WTC11 (cell line): ENCODE measurements around the gene ARIH2. TPM values are rescaled to one million over a fixed set of nuclear protein-coding genes. Genes with fewer than 3 reads are reported as not detected.

ENCODE experiments used
- ATAC-seq: fragments of 200-7000 bp; cut with Tn5 transposase; 2 replicates; pipeline ENCODE4 v1.10.0; 2021; ENCODE audit warnings: mild to moderate bottlenecking, moderate library complexity
- CTCF ChIA-PET: fragments of 300-600 bp; sonication (Branson Sonifier 250); formaldehyde crosslinking; loops from one replicate; lab custom pipeline; 2021; ENCODE audit warnings: antibody characterized with exemption; lab: Charles Lee
- POLR2A ChIA-PET: fragments of 350-600 bp; sonication (Branson Sonifier 250); formaldehyde crosslinking; loops from one replicate; lab custom pipeline; 2021; ENCODE audit warnings: antibody characterized with exemption; lab: Charles Lee
- DNase-seq: peaks from one replicate; pipeline ENCODE4 v3.0.0; 2021; ENCODE audit warnings: low spot score
- H3K27ac Mint-ChIP-seq: 2 replicates; pipeline ENCODE4 v1.8.0; 2021; ENCODE audit warnings: mixed read lengths
- H3K27me3 Mint-ChIP-seq: 2 replicates; pipeline ENCODE4 v1.8.0; 2021; ENCODE audit warnings: low read depth, mild to moderate bottlenecking, moderate library complexity, mixed read lengths
- H3K36me3 Mint-ChIP-seq: 2 replicates; pipeline ENCODE4 v1.8.0; 2021; ENCODE audit warnings: mixed read lengths
- H3K4me1 Mint-ChIP-seq: 2 replicates; pipeline ENCODE4 v1.8.0; 2022; ENCODE audit warnings: mixed read lengths
- H3K4me3 Mint-ChIP-seq: 2 replicates; pipeline ENCODE4 v1.8.0; 2021; ENCODE audit warnings: mild to moderate bottlenecking, moderate library complexity, mixed read lengths
- H3K9me3 Mint-ChIP-seq: 2 replicates; pipeline ENCODE4 v1.8.0; 2021; ENCODE audit warnings: mixed read lengths
- ATF1 ChIP-seq: sonication (generic); formaldehyde crosslinking; IDR thresholded peaks from 2 replicates; pipeline ENCODE4 v1.8.1; 2023; ENCODE audit warnings: mild to moderate bottlenecking, moderate library complexity, missing genetic modification reagents
- CREM ChIP-seq: sonication (generic); formaldehyde crosslinking; IDR thresholded peaks from 2 replicates; pipeline ENCODE4 v1.8.1; 2022; ENCODE audit warnings: mild to moderate bottlenecking, missing genetic modification reagents, moderate library complexity
- GABPB1 ChIP-seq: sonication (generic); formaldehyde crosslinking; IDR thresholded peaks from 2 replicates; pipeline ENCODE4 v1.8.1; 2023; ENCODE audit warnings: mild to moderate bottlenecking, missing genetic modification reagents
- GRHL2 ChIP-seq: fragments of 250-450 bp; sonication (Bioruptor Pico); IDR thresholded peaks from 2 replicates; pipeline ENCODE4 v1.8.0; 2022; ENCODE audit warnings: mild to moderate bottlenecking, moderate library complexity; ENCODE audit not compliant: insufficient replicate concordance, severe bottlenecking
- HMGA2 ChIP-seq: fragments of 250-450 bp; sonication (Bioruptor Pico); IDR thresholded peaks from 2 replicates; pipeline ENCODE4 v1.4.0; 2021; ENCODE audit warnings: mild to moderate bottlenecking, moderate library complexity
- JUN ChIP-seq: sonication (generic); formaldehyde crosslinking; IDR thresholded peaks from 2 replicates; pipeline ENCODE4 v1.8.0; 2023; ENCODE audit warnings: mild to moderate bottlenecking, missing genetic modification reagents
- NFYB ChIP-seq: sonication (generic); formaldehyde crosslinking; conservative IDR thresholded peaks from 2 replicates; pipeline ENCODE4 v1.8.0; 2022; ENCODE audit warnings: low read depth, missing genetic modification reagents
- RORB ChIP-seq: fragments of 250-450 bp; sonication (Bioruptor Pico); IDR thresholded peaks from 2 replicates; pipeline ENCODE4 v1.9.0; 2021; ENCODE audit warnings: mild to moderate bottlenecking
- ZNF138 ChIP-seq: sonication (generic); formaldehyde crosslinking; conservative IDR thresholded peaks from 2 replicates; pipeline ENCODE4 v1.8.1; 2022; ENCODE audit warnings: mild to moderate bottlenecking, moderate library complexity, missing genetic modification reagents
- total RNA-seq: library from RNA; stranded (reverse); gene quantifications from 3 replicates; pipeline ENCODE4 v1.2.3, GENCODE V29; 2021
- TF ChIP-seq, protein P1 (sequence below): sonication (generic); formaldehyde crosslinking; IDR thresholded peaks from 2 replicates; pipeline ENCODE4 v1.8.1; 2023; ENCODE audit warnings: mild to moderate bottlenecking, missing genetic modification reagents, moderate library complexity
- TF ChIP-seq, protein P2 (sequence below): sonication (generic); formaldehyde crosslinking; IDR thresholded peaks from 2 replicates; pipeline ENCODE4 v1.8.1; 2022; ENCODE audit warnings: mild to moderate bottlenecking, missing genetic modification reagents, moderate library complexity, borderline replicate concordance
- TF ChIP-seq, protein P3 (sequence below): sonication (generic); formaldehyde crosslinking; IDR thresholded peaks from 2 replicates; pipeline ENCODE4 v1.8.1; 2022; ENCODE audit warnings: low read depth, mild to moderate bottlenecking, moderate library complexity, missing genetic modification reagents, borderline replicate concordance
- TF ChIP-seq, protein P4 (sequence below): sonication (generic); formaldehyde crosslinking; IDR thresholded peaks from 2 replicates; pipeline ENCODE4 v1.8.0; 2023; ENCODE audit warnings: mild to moderate bottlenecking, missing genetic modification reagents
- TF ChIP-seq, protein P5 (sequence below): fragments of 250-450 bp; sonication (Bioruptor Pico); IDR thresholded peaks from 2 replicates; pipeline ENCODE4 v1.9.0; 2021; ENCODE audit warnings: moderate library complexity, mild to moderate bottlenecking, inconsistent platforms, borderline replicate concordance
- TF ChIP-seq, protein P6 (sequence below): sonication (generic); formaldehyde crosslinking; IDR thresholded peaks from 2 replicates; pipeline ENCODE4 v1.8.0; 2022; ENCODE audit warnings: mild to moderate bottlenecking, missing genetic modification reagents
- TF ChIP-seq, protein P7 (sequence below): sonication (generic); formaldehyde crosslinking; IDR thresholded peaks from 2 replicates; pipeline ENCODE4 v1.8.0; 2023; ENCODE audit warnings: missing genetic modification reagents
- TF ChIP-seq, protein P8 (sequence below): sonication (generic); formaldehyde crosslinking; IDR thresholded peaks from 2 replicates; pipeline ENCODE4 v1.8.0; 2022; ENCODE audit warnings: mild to moderate bottlenecking, missing genetic modification reagents
- TF ChIP-seq, protein P9 (sequence below): fragments of 250-450 bp; sonication (Bioruptor Pico); IDR thresholded peaks from 2 replicates; pipeline ENCODE4 v1.9.0; 2021; ENCODE audit warnings: mild to moderate bottlenecking

Gene ARIH2
- total RNA-seq, 1 experiment from 2014 or later, result 134 TPM

DNA sequence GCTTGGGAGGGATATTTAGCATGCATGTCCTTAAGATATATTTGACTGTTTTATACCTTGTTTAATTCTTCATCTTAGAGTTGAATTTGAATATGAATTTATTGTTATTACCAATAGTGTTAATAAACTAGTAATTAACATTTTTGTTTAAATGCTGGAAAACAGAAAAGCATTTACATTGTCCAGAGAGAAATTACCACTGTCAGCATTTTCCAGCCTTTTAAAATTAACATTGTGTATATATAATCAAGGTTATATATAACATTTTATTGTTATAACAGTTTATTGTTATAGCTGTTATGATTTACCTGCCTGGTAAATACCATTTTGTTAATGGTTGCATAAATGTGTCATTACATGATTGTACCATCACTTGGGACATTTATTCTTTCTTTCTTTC, 63.4 kb downstream of the ARIH2 start (continued):
- TF ChIP-seq, protein P1, sequence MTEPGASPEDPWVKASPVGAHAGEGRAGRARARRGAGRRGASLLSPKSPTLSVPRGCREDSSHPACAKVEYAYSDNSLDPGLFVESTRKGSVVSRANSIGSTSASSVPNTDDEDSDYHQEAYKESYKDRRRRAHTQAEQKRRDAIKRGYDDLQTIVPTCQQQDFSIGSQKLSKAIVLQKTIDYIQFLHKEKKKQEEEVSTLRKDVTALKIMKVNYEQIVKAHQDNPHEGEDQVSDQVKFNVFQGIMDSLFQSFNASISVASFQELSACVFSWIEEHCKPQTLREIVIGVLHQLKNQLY, result no peak
- TF ChIP-seq JUN (CRISPR knock-in tag), result no peak
- TF ChIP-seq, protein P2, sequence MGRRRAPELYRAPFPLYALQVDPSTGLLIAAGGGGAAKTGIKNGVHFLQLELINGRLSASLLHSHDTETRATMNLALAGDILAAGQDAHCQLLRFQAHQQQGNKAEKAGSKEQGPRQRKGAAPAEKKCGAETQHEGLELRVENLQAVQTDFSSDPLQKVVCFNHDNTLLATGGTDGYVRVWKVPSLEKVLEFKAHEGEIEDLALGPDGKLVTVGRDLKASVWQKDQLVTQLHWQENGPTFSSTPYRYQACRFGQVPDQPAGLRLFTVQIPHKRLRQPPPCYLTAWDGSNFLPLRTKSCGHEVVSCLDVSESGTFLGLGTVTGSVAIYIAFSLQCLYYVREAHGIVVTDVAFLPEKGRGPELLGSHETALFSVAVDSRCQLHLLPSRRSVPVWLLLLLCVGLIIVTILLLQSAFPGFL (CRISPR knock-in tag), result no peak
- no peak for TF ChIP-seq ZNF138 (CRISPR knock-in tag)
- TF ChIP-seq, protein P3, sequence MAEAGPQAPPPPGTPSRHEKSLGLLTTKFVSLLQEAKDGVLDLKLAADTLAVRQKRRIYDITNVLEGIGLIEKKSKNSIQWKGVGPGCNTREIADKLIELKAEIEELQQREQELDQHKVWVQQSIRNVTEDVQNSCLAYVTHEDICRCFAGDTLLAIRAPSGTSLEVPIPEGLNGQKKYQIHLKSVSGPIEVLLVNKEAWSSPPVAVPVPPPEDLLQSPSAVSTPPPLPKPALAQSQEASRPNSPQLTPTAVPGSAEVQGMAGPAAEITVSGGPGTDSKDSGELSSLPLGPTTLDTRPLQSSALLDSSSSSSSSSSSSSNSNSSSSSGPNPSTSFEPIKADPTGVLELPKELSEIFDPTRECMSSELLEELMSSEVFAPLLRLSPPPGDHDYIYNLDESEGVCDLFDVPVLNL (CRISPR knock-in tag), result no peak
- no peak for TF ChIP-seq GRHL2 (CRISPR knock-in tag)

DNA sequence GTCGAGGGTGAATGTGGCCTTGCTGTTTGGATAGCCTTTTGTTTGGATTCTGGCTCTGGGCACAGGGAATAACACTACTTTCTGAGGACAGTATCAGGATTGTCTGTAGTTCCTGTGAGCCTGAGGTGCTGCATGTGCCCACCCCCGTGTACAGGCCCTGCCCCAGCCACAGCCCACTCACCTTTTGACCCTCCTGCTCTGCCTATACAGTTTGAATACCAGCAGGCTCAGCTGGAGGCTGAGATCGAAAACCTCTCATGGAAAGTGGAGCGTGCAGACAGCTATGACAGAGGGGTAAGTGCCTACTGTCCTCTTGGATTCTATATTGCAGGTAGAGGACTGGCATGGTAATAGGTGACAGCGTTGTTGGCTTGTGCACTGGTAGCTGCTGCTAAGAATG, 64.0 kb downstream of the ARIH2 start:
- Mint-ChIP-seq H3K27ac (no peak overlapping the region; the same call in 1 of the 2 replicates), H3K9me3 (no peaks in the 10 kb centered on the region), H3K36me3 (peaks cover 45% of the 10 kb centered on the region), H3K4me3 (no peak overlapping the region), H3K27me3 (no peaks in the 10 kb centered on the region), H3K4me1 (peaks cover under 1% of the 10 kb centered on the region; the same call in 1 of the 2 replicates)
- ChIA-PET CTCF (interaction anchor here (0.6 kb wide), 1 partner anchor 44 kb away, joined by 3 read pairs; no protein-coding TSS in a partner anchor), POLR2A (no interaction called here)
- TF ChIP-seq, protein P4, sequence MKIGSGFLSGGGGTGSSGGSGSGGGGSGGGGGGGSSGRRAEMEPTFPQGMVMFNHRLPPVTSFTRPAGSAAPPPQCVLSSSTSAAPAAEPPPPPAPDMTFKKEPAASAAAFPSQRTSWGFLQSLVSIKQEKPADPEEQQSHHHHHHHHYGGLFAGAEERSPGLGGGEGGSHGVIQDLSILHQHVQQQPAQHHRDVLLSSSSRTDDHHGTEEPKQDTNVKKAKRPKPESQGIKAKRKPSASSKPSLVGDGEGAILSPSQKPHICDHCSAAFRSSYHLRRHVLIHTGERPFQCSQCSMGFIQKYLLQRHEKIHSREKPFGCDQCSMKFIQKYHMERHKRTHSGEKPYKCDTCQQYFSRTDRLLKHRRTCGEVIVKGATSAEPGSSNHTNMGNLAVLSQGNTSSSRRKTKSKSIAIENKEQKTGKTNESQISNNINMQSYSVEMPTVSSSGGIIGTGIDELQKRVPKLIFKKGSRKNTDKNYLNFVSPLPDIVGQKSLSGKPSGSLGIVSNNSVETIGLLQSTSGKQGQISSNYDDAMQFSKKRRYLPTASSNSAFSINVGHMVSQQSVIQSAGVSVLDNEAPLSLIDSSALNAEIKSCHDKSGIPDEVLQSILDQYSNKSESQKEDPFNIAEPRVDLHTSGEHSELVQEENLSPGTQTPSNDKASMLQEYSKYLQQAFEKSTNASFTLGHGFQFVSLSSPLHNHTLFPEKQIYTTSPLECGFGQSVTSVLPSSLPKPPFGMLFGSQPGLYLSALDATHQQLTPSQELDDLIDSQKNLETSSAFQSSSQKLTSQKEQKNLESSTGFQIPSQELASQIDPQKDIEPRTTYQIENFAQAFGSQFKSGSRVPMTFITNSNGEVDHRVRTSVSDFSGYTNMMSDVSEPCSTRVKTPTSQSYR, result no peak
- TF ChIP-seq NFYB (CRISPR knock-in tag), result no peak
- TF ChIP-seq RORB, result no peak
- TF ChIP-seq, protein P5, sequence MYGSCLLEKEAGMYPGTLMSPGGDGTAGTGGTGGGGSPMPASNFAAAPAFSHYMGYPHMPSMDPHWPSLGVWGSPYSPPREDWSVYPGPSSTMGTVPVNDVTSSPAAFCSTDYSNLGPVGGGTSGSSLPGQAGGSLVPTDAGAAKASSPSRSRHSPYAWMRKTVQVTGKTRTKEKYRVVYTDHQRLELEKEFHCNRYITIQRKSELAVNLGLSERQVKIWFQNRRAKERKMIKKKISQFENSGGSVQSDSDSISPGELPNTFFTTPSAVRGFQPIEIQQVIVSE, result no peak
- TF ChIP-seq, protein P3 (CRISPR knock-in tag), result no peak
- no peak for TF ChIP-seq CREM (CRISPR knock-in tag)
- ATAC-seq (no peak), DNase-seq (no peak)

DNA sequence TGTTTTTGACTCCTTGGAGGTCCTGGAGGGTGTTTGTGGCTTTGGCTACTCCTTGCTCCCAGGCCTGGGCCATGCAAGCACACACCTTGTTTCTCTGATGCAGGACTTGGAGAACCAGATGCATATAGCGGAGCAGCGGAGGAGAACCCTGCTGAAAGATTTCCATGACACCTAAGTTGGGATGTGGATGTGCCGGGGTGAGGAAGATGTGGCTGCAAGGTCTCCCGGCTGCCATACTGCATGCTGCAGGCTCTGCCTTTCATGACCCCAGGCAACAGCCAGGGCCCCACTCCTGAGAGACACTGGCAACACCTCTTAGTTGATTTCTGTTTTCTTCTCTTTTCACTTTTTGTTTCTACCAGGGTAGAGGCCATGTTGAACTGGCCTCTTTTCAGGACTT, 64.5 kb downstream of the ARIH2 start:
- Mint-ChIP-seq H3K27me3 (no peaks in the 10 kb centered on the region), H3K4me1 (peaks cover 4% of the 10 kb centered on the region), H3K4me3 (no peak overlapping the region), H3K27ac (no peak overlapping the region), H3K9me3 (no peaks in the 10 kb centered on the region), H3K36me3 (peaks cover 40% of the 10 kb centered on the region)
- DNase-seq (no peak), ATAC-seq (no peak)
- ChIA-PET CTCF (interaction anchor here (0.6 kb wide), 1 partner anchor 44 kb away, joined by 3 read pairs; no protein-coding TSS in a partner anchor), POLR2A (no interaction called here)
- TF ChIP-seq HMGA2 (CRISPR knock-in tag) (no peak), GABPB1 (no peak), ATF1 (CRISPR knock-in tag) (no peak)
- TF ChIP-seq, protein P6, sequence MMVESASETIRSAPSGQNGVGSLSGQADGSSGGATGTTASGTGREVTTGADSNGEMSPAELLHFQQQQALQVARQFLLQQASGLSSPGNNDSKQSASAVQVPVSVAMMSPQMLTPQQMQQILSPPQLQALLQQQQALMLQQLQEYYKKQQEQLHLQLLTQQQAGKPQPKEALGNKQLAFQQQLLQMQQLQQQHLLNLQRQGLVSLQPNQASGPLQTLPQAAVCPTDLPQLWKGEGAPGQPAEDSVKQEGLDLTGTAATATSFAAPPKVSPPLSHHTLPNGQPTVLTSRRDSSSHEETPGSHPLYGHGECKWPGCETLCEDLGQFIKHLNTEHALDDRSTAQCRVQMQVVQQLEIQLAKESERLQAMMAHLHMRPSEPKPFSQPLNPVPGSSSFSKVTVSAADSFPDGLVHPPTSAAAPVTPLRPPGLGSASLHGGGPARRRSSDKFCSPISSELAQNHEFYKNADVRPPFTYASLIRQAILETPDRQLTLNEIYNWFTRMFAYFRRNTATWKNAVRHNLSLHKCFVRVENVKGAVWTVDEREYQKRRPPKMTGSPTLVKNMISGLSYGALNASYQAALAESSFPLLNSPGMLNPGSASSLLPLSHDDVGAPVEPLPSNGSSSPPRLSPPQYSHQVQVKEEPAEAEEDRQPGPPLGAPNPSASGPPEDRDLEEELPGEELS (CRISPR knock-in tag), result no peak
- TF ChIP-seq, protein P7, sequence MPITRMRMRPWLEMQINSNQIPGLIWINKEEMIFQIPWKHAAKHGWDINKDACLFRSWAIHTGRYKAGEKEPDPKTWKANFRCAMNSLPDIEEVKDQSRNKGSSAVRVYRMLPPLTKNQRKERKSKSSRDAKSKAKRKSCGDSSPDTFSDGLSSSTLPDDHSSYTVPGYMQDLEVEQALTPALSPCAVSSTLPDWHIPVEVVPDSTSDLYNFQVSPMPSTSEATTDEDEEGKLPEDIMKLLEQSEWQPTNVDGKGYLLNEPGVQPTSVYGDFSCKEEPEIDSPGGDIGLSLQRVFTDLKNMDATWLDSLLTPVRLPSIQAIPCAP (CRISPR knock-in tag), result no peak
- TF ChIP-seq, protein P8, sequence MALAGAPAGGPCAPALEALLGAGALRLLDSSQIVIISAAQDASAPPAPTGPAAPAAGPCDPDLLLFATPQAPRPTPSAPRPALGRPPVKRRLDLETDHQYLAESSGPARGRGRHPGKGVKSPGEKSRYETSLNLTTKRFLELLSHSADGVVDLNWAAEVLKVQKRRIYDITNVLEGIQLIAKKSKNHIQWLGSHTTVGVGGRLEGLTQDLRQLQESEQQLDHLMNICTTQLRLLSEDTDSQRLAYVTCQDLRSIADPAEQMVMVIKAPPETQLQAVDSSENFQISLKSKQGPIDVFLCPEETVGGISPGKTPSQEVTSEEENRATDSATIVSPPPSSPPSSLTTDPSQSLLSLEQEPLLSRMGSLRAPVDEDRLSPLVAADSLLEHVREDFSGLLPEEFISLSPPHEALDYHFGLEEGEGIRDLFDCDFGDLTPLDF (CRISPR knock-in tag), result no peak
- TF ChIP-seq, protein P9, sequence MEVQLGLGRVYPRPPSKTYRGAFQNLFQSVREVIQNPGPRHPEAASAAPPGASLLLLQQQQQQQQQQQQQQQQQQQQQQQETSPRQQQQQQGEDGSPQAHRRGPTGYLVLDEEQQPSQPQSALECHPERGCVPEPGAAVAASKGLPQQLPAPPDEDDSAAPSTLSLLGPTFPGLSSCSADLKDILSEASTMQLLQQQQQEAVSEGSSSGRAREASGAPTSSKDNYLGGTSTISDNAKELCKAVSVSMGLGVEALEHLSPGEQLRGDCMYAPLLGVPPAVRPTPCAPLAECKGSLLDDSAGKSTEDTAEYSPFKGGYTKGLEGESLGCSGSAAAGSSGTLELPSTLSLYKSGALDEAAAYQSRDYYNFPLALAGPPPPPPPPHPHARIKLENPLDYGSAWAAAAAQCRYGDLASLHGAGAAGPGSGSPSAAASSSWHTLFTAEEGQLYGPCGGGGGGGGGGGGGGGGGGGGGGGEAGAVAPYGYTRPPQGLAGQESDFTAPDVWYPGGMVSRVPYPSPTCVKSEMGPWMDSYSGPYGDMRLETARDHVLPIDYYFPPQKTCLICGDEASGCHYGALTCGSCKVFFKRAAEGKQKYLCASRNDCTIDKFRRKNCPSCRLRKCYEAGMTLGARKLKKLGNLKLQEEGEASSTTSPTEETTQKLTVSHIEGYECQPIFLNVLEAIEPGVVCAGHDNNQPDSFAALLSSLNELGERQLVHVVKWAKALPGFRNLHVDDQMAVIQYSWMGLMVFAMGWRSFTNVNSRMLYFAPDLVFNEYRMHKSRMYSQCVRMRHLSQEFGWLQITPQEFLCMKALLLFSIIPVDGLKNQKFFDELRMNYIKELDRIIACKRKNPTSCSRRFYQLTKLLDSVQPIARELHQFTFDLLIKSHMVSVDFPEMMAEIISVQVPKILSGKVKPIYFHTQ, result no peak
